ENCODE data around the gene SIRT5.

DNA sequence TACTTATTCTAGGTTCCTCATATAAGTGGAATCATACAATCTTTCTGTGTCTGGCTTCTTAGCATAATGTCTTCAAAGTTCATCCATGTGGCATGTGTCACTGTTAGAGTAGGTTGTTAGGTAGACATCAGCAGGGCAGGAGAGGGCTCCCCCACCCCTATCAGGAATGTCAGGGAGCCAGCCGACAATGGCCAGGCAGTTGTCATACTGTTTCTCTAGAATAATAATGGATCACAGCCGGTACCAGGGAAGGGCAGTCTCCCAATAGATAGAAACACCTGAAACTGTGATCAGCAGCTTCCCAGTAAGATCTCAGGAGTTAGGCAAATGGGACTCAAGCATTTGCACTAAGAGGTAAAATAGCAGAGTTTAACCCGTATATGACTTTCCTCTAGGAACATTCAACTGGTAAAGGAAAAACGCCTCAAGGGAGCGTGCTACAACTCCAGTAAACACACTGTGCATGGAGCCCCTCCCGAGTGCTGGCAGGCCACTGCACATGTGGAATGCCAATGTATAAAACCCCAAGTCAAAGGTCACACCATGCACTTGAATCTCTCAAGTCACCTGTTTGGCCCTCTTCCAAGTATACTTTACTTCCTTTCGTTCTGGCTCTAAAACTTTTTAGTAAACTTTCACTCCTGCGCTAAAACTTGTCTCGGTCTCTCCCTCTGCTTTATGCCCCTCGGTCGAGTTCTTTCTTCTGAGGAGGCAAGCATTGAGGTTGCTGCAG is 29.8 kb upstream of the SIRT5 start:
- TF ChIP-seq, protein P1, sequence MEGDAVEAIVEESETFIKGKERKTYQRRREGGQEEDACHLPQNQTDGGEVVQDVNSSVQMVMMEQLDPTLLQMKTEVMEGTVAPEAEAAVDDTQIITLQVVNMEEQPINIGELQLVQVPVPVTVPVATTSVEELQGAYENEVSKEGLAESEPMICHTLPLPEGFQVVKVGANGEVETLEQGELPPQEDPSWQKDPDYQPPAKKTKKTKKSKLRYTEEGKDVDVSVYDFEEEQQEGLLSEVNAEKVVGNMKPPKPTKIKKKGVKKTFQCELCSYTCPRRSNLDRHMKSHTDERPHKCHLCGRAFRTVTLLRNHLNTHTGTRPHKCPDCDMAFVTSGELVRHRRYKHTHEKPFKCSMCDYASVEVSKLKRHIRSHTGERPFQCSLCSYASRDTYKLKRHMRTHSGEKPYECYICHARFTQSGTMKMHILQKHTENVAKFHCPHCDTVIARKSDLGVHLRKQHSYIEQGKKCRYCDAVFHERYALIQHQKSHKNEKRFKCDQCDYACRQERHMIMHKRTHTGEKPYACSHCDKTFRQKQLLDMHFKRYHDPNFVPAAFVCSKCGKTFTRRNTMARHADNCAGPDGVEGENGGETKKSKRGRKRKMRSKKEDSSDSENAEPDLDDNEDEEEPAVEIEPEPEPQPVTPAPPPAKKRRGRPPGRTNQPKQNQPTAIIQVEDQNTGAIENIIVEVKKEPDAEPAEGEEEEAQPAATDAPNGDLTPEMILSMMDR (conservative IDR thresholded peaks at IDR 0.05; ENCODE audit: low read length), result no peak
- no peak for TF ChIP-seq EZH2phosphoT487 (IDR thresholded peaks at IDR 0.05; ENCODE audit: borderline replicate concordance)
